Endothelial cell of umbilical vein (primary cell): ENCODE results near the gene SELE. TPM values are rescaled to one million over a fixed set of nuclear protein-coding genes. Genes with fewer than 3 reads are reported as not detected.

ENCODE experiments used
- BruUV-seq: library from RNA; stranded (reverse); fragments of 400-500 nt; replicated peaks from 2 replicates; lab custom pipeline; 2021; lab: Mats Ljungman, UMichigan
- CTCF ChIA-PET: fragments of 300-600, 350-600 bp; sonication (Branson Sonifier 250); formaldehyde crosslinking; loops from one replicate; lab custom pipeline; 2021; ENCODE audit warnings: antibody characterized with exemption, inconsistent platforms; lab: Charles Lee
- POLR2A ChIA-PET: fragments of 300-600, 350-600 bp; sonication (Branson Sonifier 250); formaldehyde crosslinking; loops from one replicate; lab custom pipeline; 2021; ENCODE audit warnings: antibody characterized with exemption, inconsistent platforms; lab: Charles Lee
- DNase-seq: peaks from one replicate; pipeline ENCODE4 v3.0.0-alpha.2; 2011; ENCODE audit warnings: low read depth, low spot score
- FAIRE-seq: peaks from 2 replicates; lab custom pipeline; 2011; peaks lifted over from hg19 to GRCh38; lab: Jason Lieb, UNC
- H2AFZ ChIP-seq: 2 replicates; pipeline ENCODE4 v1.6.0; 2012; ENCODE audit warnings: low read depth, low read length, control low read depth, inconsistent platforms
- H3K27ac ChIP-seq: 2 replicates; pipeline ENCODE4 v1.5.1; 2011; ENCODE audit warnings: low read depth, mild to moderate bottlenecking, control low read depth, low read length, moderate library complexity; ENCODE audit not compliant: insufficient read depth
- H3K27me3 ChIP-seq, 2 experiments: 2 replicates each; pipeline versions ENCODE4 v1.6.0 to v1.6.1; 2011; ENCODE audit warnings: low read length in 2 of 2, mixed read lengths in 1 of 2; ENCODE audit not compliant: control insufficient read depth in 2 of 2, insufficient read depth in 2 of 2
- H3K36me3 ChIP-seq, 2 experiments: 2 replicates in 1 of 2; 3 replicates in 1 of 2; pipeline ENCODE4 v1.5.1; 2011; ENCODE audit warnings: low read length in 2 of 2, mild to moderate bottlenecking in 1 of 2, moderate library complexity in 1 of 2; ENCODE audit not compliant: control insufficient read depth in 2 of 2, insufficient read depth in 2 of 2; ENCODE audit errors: extremely low read depth in 1 of 2
- H3K4me1 ChIP-seq: 3 replicates; pipeline ENCODE4 v1.5.1; 2011; ENCODE audit warnings: mild to moderate bottlenecking, low read length; ENCODE audit not compliant: control insufficient read depth, insufficient read depth; ENCODE audit errors: extremely low read depth
- H3K4me2 ChIP-seq: 2 replicates; pipeline ENCODE4 v1.6.1; 2011; ENCODE audit warnings: low read length, control low read depth, mixed read lengths; ENCODE audit not compliant: insufficient read depth
- H3K4me3 ChIP-seq, 3 experiments: fragments of 200-600 bp in 1 of 3; sonication (generic), shearing (Covaris generic) in 1 of 3; replicated peaks in 1 of 3; 2 replicates each; pipeline ENCODE4 v1.5.1; 2011 to 2016; ENCODE audit warnings: control low read depth in 3 of 3, low read length in 3 of 3, mild to moderate bottlenecking in 2 of 3, inconsistent platforms in 1 of 3, low read depth in 1 of 3, moderate library complexity in 1 of 3; ENCODE audit not compliant: insufficient read depth in 1 of 3
- H3K79me2 ChIP-seq: 2 replicates; pipeline ENCODE4 v1.6.0; 2012; ENCODE audit warnings: low read length, inconsistent platforms; ENCODE audit not compliant: control insufficient read depth, insufficient read depth
- H3K9ac ChIP-seq: replicated peaks from 2 replicates; pipeline ENCODE3; 2011; ENCODE audit warnings: low read length, control low read depth; ENCODE audit not compliant: insufficient read depth; ENCODE audit errors: extremely low read depth
- H3K9me1 ChIP-seq: replicated peaks from 3 replicates; pipeline ENCODE4 v1.6.0; 2011; ENCODE audit warnings: mild to moderate bottlenecking, low read length; ENCODE audit not compliant: control insufficient read depth, insufficient read depth; ENCODE audit errors: extremely low read depth
- H3K9me3 ChIP-seq: replicated peaks from 2 replicates; pipeline ENCODE4 v1.5.1; 2012; ENCODE audit warnings: low read length, inconsistent platforms; ENCODE audit not compliant: control insufficient read depth, insufficient read depth
- H4K20me1 ChIP-seq: replicated peaks from 2 replicates; pipeline ENCODE3; 2011; ENCODE audit warnings: mild to moderate bottlenecking, low read length; ENCODE audit not compliant: control insufficient read depth, insufficient read depth; ENCODE audit errors: extremely low read depth
- CTCF ChIP-seq, 2 donors: IDR thresholded peaks; 1 replicate in 1 of 2; 2 replicates in 1 of 2; pipeline ENCODE4 v1.5.1; 2011; ENCODE audit warnings: low read length in 2 of 2, mild to moderate bottlenecking in 2 of 2, moderate library complexity in 2 of 2, control low read depth in 1 of 2, inconsistent platforms in 1 of 2, low read depth in 1 of 2; ENCODE audit not compliant: insufficient read depth in 1 of 2; ENCODE audit errors: extremely low read depth in 1 of 2
- EZH2 ChIP-seq: IDR thresholded peaks from 2 replicates; pipeline ENCODE4 v1.6.1; 2012; ENCODE audit warnings: borderline replicate concordance, low read depth, mild to moderate bottlenecking, moderate library complexity, low read length, inconsistent platforms; ENCODE audit not compliant: severe bottlenecking
- FOS ChIP-seq: IDR thresholded peaks from 2 replicates; pipeline ENCODE4 v1.6.1; 2011; ENCODE audit warnings: mild to moderate bottlenecking, low read length, moderate library complexity, borderline replicate concordance; ENCODE audit not compliant: insufficient read depth
- GATA2 ChIP-seq: IDR thresholded peaks from 2 replicates; pipeline ENCODE4 v1.7.0; 2011; ENCODE audit warnings: low read depth, mild to moderate bottlenecking, moderate library complexity, mixed read lengths, low read length; ENCODE audit not compliant: insufficient read length, insufficient read depth
- JUN ChIP-seq: IDR thresholded peaks from 2 replicates; pipeline ENCODE4 v1.6.1; 2011; ENCODE audit warnings: borderline replicate concordance, low read depth; ENCODE audit not compliant: insufficient read length, insufficient read depth
- MAX ChIP-seq: IDR thresholded peaks from 2 replicates; pipeline ENCODE4 v1.6.1; 2011; ENCODE audit not compliant: insufficient read depth, insufficient read length
- MYC ChIP-seq: IDR thresholded peaks from one replicate; pipeline ENCODE4 v1.6.1; 2011; ENCODE audit warnings: mild to moderate bottlenecking, low read depth, low read length
- POLR2A ChIP-seq: IDR thresholded peaks from 2 replicates; pipeline ENCODE4 v1.6.1; 2012; ENCODE audit warnings: low read depth, mild to moderate bottlenecking, control low read depth, low read length
- POLR2AphosphoS5 ChIP-seq: IDR thresholded peaks from 2 replicates; pipeline ENCODE4 v1.6.1; 2012; ENCODE audit warnings: low read depth, mild to moderate bottlenecking, control low read depth, low read length, moderate library complexity; ENCODE audit not compliant: insufficient read depth
- dilution Hi-C: fragments of 300-500 bp; cut with MboI; formaldehyde crosslinking; loops from one replicate; pipeline ENCODE4 v1.15.0; 2019; ENCODE audit warnings: low sequenced_read_pairs; ENCODE audit not compliant: extremely low pct_ligation_motif_present
- intact Hi-C: fragments of 100-400 bp; cut with micrococcal nuclease; formaldehyde crosslinking; loops from one replicate; pipeline ENCODE4 v1.10.0; 2022
- polyA plus RNA-seq, 4 experiments: library from polyadenylated mRNA; depleted of rRNA in 3 of 4; stranded (reverse) in 3 of 4; unstranded in 1 of 4; fragments of >200 nt; gene quantifications; 2 replicates each; pipeline versions ENCODE4 v1.2.1 to v1.2.3, GENCODE V29; 2011 to 2012; ENCODE audit warnings: missing spikeins in 1 of 4
- total RNA-seq: library from RNA; stranded (reverse); gene quantifications from 2 replicates; pipeline ENCODE4 v1.2.3, GENCODE V29; 2021

SELE gene
- total and polyA plus RNA-seq, 2 donors (not counting 3 experiments of a cell fraction or from before 2014, with no cell fraction given), result 1.5 to 4.7 TPM

GRCh38 chr1:169682071-169682470 lies 51.8 kb downstream of the SELE start:
- no peaks in the 10 kb centered on the region for H3K4me1 ChIP-seq
- no peak for TF ChIP-seq FOS
- intact Hi-C loops (no loop called here), dilution Hi-C loops (no loop called here)
- no peaks in the 10 kb centered on the region for H3K79me2 ChIP-seq
- H3K9ac ChIP-seq, result no peak overlapping the region
- no TSS peak for BruUV-seq
- H3K9me3 ChIP-seq, result no peaks in the 10 kb centered on the region
- H2AFZ ChIP-seq, result no peak overlapping the region
- ChIA-PET CTCF (interaction anchor here (1.0 to 3.4 kb wide), 2 partner anchors 30 to 127 kb away, joined by 3 to 11 read pairs; no protein-coding TSS in a partner anchor), POLR2A (no interaction called here)
- DNase-seq (no peak), FAIRE-seq (no peak)
- no peaks in the 10 kb centered on the region for H3K9me1 ChIP-seq
- no peak overlapping the region for H3K27ac ChIP-seq
- no peaks in the 10 kb centered on the region for H3K27me3 ChIP-seq
- H3K36me3 ChIP-seq, result no peaks in the 10 kb centered on the region
- H3K4me3 ChIP-seq, result no peak overlapping the region
- no peak overlapping the region for H3K4me2 ChIP-seq
- no peaks in the 10 kb centered on the region for H4K20me1 ChIP-seq

GRCh38 chr1:169681140-169681539 lies 52.7 kb downstream of the SELE start:
- Histone ChIP-seq H3K4me1 (peaks cover 7% of the 10 kb centered on the region), H2AFZ (no peak overlapping the region), H3K9ac (no peak overlapping the region), H3K9me1 (no peaks in the 10 kb centered on the region), H3K79me2 (no peaks in the 10 kb centered on the region), H3K9me3 (no peaks in the 10 kb centered on the region), H3K27ac (no peak overlapping the region), H3K4me2 (no peak overlapping the region), H4K20me1 (no peaks in the 10 kb centered on the region), H3K36me3 (no peaks in the 10 kb centered on the region), H3K4me3 (no peak overlapping the region), H3K27me3 (no peaks in the 10 kb centered on the region)
- intact Hi-C loops (no loop called here), dilution Hi-C loops (no loop called here)
- FAIRE-seq (no peak), DNase-seq (no peak)
- no TSS peak for BruUV-seq
- TF ChIP-seq JUN, result no peak
- TF ChIP-seq POLR2A, result no peak
- TF ChIP-seq GATA2, result no peak
- no peak for TF ChIP-seq EZH2
- TF ChIP-seq POLR2AphosphoS5, result no peak
- no peak for TF ChIP-seq MAX
- no peak for TF ChIP-seq MYC
- TF ChIP-seq FOS, result no peak
- no peak for TF ChIP-seq CTCF (IDR thresholded peaks at IDR 0.05; ENCODE audit: extremely low read depth in 1 of 2, insufficient read depth in 1 of 2, low read depth in 1 of 2, low read length in 2 of 2)
- POLR2A ChIA-PET, result no interaction called here
- CTCF ChIA-PET, result interaction anchor here (3.4 kb wide), 1 partner anchor 31 kb away, joined by 11 read pairs; no protein-coding TSS in a partner anchor
